ENCODE measurements around the gene SGCA.

Gene SGCA

DNA sequence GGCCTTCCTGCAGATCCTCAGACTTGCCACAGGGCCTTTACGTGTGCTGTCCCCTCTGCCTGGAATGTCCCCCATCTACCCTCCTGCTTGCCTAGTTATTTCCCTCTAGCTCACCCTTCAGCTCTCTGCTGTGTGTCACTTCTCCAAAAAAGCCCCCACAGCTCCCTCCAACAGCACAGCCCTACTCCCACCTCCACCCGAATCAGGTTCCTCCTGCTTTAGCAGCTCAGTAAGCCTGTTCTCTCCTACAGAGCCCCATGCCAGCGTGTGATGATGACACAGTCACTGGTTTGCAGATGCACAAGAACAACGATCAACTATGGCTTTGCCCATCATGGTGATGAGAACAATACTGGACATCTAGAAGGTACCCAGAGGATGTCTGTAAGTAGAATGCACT lies 28.8 kb upstream of the SGCA start:
- H3K4me3 ChIP-seq (ENCODE audit: low read depth, low read length) = no peak overlapping the region
- TF ChIP-seq RBAK (tag by site-specific recombination; IDR thresholded peaks at IDR 0.05) (no peak), ZNF623 (tag by site-specific recombination; IDR thresholded peaks at IDR 0.05) (peak; percentile 51), ZNF514 (tag by site-specific recombination; IDR thresholded peaks at IDR 0.05) (no peak)
- H3K4me1 ChIP-seq (ENCODE audit: control insufficient read depth, insufficient read depth, low read length) = no peaks in the 10 kb centered on the region
- ChIA-PET CTCF (interaction anchor here (0.6 to 1.5 kb wide), 5 partner anchors 22 to 63 kb away, joined by 3 to 10 read pairs (median 3); partner anchors contain the start of gene PDK2), POLR2A (interaction anchor here (0.9 to 2.4 kb wide), 5 partner anchors 13 to 41 kb away, joined by 3 to 10 read pairs (median 3); partner anchors contain the start of gene PPP1R9B)
- no peak overlapping the region for H3K27ac ChIP-seq (ENCODE audit: extremely low read depth, low read depth, low read length)
- H3K9me3 ChIP-seq (ENCODE audit: control insufficient read depth, insufficient read depth, low read depth, low read length) = no peaks in the 10 kb centered on the region
- peaks cover 26 to 89% of the 10 kb centered on the region in 2 experiments for H3K36me3 ChIP-seq (ENCODE audit: control insufficient read depth in 2 of 2, insufficient read depth in 1 of 2, low read length in 2 of 2)

- peaks cover 32 to 99% of the 10 kb centered on the region in 2 experiments for H3K36me3 ChIP-seq (ENCODE audit: control insufficient read depth in 2 of 2, insufficient read depth in 1 of 2, low read length in 2 of 2)
- CTCF ChIA-PET = interaction anchor here (0.6 to 3.8 kb wide), 29 partner anchors 9 to 807 kb away, joined by 3 to 52 read pairs (median 4); partner anchors contain the start of genes COL1A1, PPP1R9B, SAMD14 and TMEM92
- TF ChIP-seq ZNF660 (tag by site-specific recombination; IDR thresholded peaks at IDR 0.05) (no peak), ZNF239 (tag by site-specific recombination; IDR thresholded peaks at IDR 0.05) (no peak), ZNF707 (tag by site-specific recombination; IDR thresholded peaks at IDR 0.05) (no peak), SP2 (tag by site-specific recombination; IDR thresholded peaks at IDR 0.05) (no peak), PRDM10 (tag by site-specific recombination; IDR thresholded peaks at IDR 0.05) (no peak), ZNF140 (tag by site-specific recombination; IDR thresholded peaks at IDR 0.05) (no peak), ZNF248 (tag by site-specific recombination; IDR thresholded peaks at IDR 0.05) (no peak), ZNF112 (tag by site-specific recombination; IDR thresholded peaks at IDR 0.05) (no peak), ZNF558 (tag by site-specific recombination; IDR thresholded peaks at IDR 0.05) (no peak), SCRT2 (tag by site-specific recombination; IDR thresholded peaks at IDR 0.05) (no peak)
- H3K4me1 ChIP-seq (ENCODE audit: control insufficient read depth, insufficient read depth, low read length) = no peaks in the 10 kb centered on the region
- no peak overlapping the region for H3K27ac ChIP-seq (ENCODE audit: extremely low read depth, low read depth, low read length)
- POLR2A ChIA-PET = interaction anchor here (0.6 to 1.5 kb wide), 9 partner anchors 8 to 61 kb away, joined by 3 to 10 read pairs (median 3); partner anchors contain the start of gene SAMD14
- no peaks in the 10 kb centered on the region for H3K9me3 ChIP-seq (ENCODE audit: control insufficient read depth, insufficient read depth, low read depth, low read length)
- no peak overlapping the region for H3K4me3 ChIP-seq (ENCODE audit: low read depth, low read length)
These were observed 26.5 kb upstream of the SGCA start for GRCh38 chr17:50139185-50139783.

DNA sequence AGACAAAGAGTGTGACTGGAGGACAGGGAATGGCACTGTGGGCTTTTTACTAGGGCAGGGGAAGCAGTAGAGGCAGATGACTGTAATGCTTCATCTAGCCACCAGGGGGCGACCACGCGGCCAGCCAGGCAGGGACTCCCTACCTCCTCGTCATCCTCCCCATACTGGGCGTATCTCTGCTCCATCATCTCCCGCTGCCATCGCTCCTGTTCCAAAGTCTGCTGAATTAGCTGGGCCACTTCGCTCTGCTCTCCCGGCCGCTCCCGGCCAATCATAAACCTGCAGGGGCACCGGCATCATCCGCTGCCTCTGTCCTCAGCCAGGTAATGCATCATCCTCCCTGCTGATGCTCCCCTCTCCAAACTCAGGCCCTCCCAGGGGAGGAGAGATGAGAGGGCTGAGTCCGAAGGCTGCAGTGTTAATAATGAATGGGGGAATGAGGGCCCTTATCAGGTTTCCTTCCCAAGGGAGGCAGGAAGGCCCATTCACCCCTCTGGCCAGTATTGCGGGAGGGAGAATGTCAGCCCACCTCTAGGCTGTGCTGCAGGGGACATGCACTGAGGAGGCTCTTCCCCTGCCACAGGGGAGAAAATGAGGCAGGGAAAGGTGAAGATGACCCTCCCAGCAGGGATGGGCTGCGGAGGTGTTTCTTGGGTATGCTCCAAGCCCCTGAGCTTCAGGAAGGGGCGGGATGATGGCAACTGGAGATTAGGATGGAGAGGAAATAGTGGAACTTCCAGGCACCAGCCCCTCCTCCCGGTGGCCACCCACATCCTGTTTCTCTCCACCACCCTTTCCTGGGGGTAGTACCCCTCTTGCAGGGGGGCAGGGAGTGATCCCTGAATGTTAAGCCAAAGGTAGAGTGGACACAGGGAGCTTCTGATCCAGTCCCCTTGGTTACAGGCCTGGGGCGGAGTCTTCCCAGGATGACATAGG lies 25.6 kb upstream of the SGCA start:
- Histone ChIP-seq H3K4me3 (ENCODE audit: low read depth, low read length) (no peak overlapping the region), H3K4me1 (ENCODE audit: control insufficient read depth, insufficient read depth, low read length) (no peaks in the 10 kb centered on the region), H3K9me3 (ENCODE audit: control insufficient read depth, insufficient read depth, low read depth, low read length) (no peaks in the 10 kb centered on the region), H3K36me3 (ENCODE audit: control insufficient read depth in 2 of 2, insufficient read depth in 1 of 2, low read length in 2 of 2) (peaks cover 32 to 100% of the 10 kb centered on the region in 2 experiments), H3K27ac (ENCODE audit: extremely low read depth, low read depth, low read length) (no peak overlapping the region)
- ChIA-PET CTCF (interaction anchor here (0.6 to 3.8 kb wide), 22 partner anchors 10 to 1209 kb away, joined by 3 to 52 read pairs (median 5); partner anchors contain the start of genes PPP1R9B, SAMD14 and TMEM92), POLR2A (interaction anchor here (1.0 to 1.5 kb wide), 5 partner anchors 8 to 60 kb away, joined by 3 to 10 read pairs (median 3); no protein-coding TSS in a partner anchor)
- TF ChIP-seq ZFHX2 (tag by site-specific recombination; conservative IDR thresholded peaks at IDR 0.05) = 0 out of 2 replicates have a peak, but pooled peaks have one; percentile 5
- TF ChIP-seq GLIS1 (tag by site-specific recombination; IDR thresholded peaks at IDR 0.05) = peak; percentile 65
- peak; percentile 99 for TF ChIP-seq TRIM28 (IDR thresholded peaks at IDR 0.05; ENCODE audit: borderline replicate concordance, low read length)
- no peak for TF ChIP-seq ZFP37 (tag by site-specific recombination; IDR thresholded peaks at IDR 0.05)
- 0 out of 2 replicates have a peak, but pooled peaks have one; percentile 3 for TF ChIP-seq ATF2 (tag by site-specific recombination; IDR thresholded peaks at IDR 0.05; ENCODE audit: low read depth)
- no peak for TF ChIP-seq ZNF626 (tag by site-specific recombination; IDR thresholded peaks at IDR 0.05)
- TF ChIP-seq ZNF629 (tag by site-specific recombination; IDR thresholded peaks at IDR 0.05) = peak; percentile 77
- peak; percentile 86 for TF ChIP-seq KLF17 (tag by site-specific recombination; IDR thresholded peaks at IDR 0.05)
- no peak for TF ChIP-seq ZNF274 (IDR thresholded peaks at IDR 0.05; ENCODE audit: low read length)
- TF ChIP-seq ZNF274 (tag by site-specific recombination; IDR thresholded peaks at IDR 0.05; ENCODE audit: borderline replicate concordance) = no peak
- TF ChIP-seq, protein P1, sequence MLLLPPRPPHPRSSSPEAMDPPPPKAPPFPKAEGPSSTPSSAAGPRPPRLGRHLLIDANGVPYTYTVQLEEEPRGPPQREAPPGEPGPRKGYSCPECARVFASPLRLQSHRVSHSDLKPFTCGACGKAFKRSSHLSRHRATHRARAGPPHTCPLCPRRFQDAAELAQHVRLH (tag by site-specific recombination; IDR thresholded peaks at IDR 0.05) = peak; percentile 62; the same call in 1 of the 2 replicates
